ENCODE results near the gene SSBP4. TPM values are rescaled to one million over a fixed set of nuclear protein-coding genes. Genes with fewer than 3 reads are reported as not detected.

Gene SSBP4
- total and polyA plus RNA-seq, 2 of the 8 experiments (the other 6 are each of a cell fraction or from before 2014, with no cell fraction given): 26.4 to 33.7 TPM

- Histone ChIP-seq H3K79me2 (ENCODE audit: control insufficient read depth in 1 of 2, insufficient read depth in 2 of 2, low read length in 2 of 2) (no peaks in the 10 kb centered on the region), H3K14ac (ENCODE audit: insufficient read length) (no peak overlapping the region), H3K56ac (replicated peaks; ENCODE audit: insufficient read length, low read depth, low read length) (no peak overlapping the region), H3K18ac (ENCODE audit: extremely low read depth, low read length) (peak overlapping the region; percentile 19; the same call in 1 of the 2 replicates), H3K9me3 (ENCODE audit: insufficient read depth in 2 of 2, low read depth in 1 of 2, low read length in 1 of 2) (no peaks in the 10 kb centered on the region), H4K91ac (replicated peaks; ENCODE audit: insufficient read length, low read length) (peak overlapping the region; percentile 38), H4K5ac (ENCODE audit: insufficient read length, low read depth, low read length) (no peak overlapping the region), H2BK20ac (ENCODE audit: low read length) (no peak overlapping the region), H2AFZ (ENCODE audit: low read length) (no peak overlapping the region; the same call in 1 of the 2 replicates), H3K4me3 (ENCODE audit: extremely low read depth in 1 of 4, insufficient read depth in 2 of 4, low read depth in 3 of 4, low read length in 4 of 4) (peak overlapping the region in 3 of 4 experiments; percentile 17 to 46 (median 20); a peak in 5 of 8 replicates), H3K4me2 (ENCODE audit: insufficient read depth in 1 of 2, low read depth in 2 of 2, low read length in 2 of 2) (peak overlapping the region; percentile 4 to 71), H3K4ac (replicated peaks; ENCODE audit: insufficient read length, low read depth, low read length) (no peak overlapping the region), H3K27ac (ENCODE audit: low read depth, low read length) (no peak overlapping the region), H2BK15ac (ENCODE audit: low read length) (no peak overlapping the region), H2BK5ac (ENCODE audit: low read depth, low read length) (no peak overlapping the region), H3K23ac (ENCODE audit: insufficient read length) (no peak overlapping the region), H2BK12ac (ENCODE audit: low read depth, low read length) (peak overlapping the region; percentile 71; the same call in 1 of the 2 replicates), H4K8ac (ENCODE audit: extremely low read depth, insufficient read depth, low read length) (peak overlapping the region; percentile 80), H3K36me3 (ENCODE audit: control insufficient read depth in 2 of 4, insufficient read depth in 4 of 4, low read length in 3 of 4) (no peaks in the 10 kb centered on the region), H3K79me1 (ENCODE audit: low read depth, low read length) (no peaks in the 10 kb centered on the region), H3K4me1 (replicated peaks in 1 of 4; ENCODE audit: control insufficient read depth in 3 of 4, insufficient read depth in 4 of 4, low read length in 3 of 4) (peaks cover 3 to 4% (median 3%) of the 10 kb centered on the region in 4 experiments), H2BK120ac (replicated peaks; ENCODE audit: low read depth, low read length) (no peak overlapping the region), H4K20me1 (replicated peaks in 1 of 2; ENCODE audit: control insufficient read depth in 1 of 2, insufficient read depth in 2 of 2, low read length in 2 of 2) (no peaks in the 10 kb centered on the region), H2AK5ac (ENCODE audit: low read depth, low read length) (no peak overlapping the region), H3K9ac (replicated peaks in 1 of 4; ENCODE audit: extremely low read depth in 1 of 4, low read depth in 3 of 4, low read length in 3 of 4) (no peak overlapping the region), H3K23me2 (ENCODE audit: low read depth, low read length) (peaks cover 2% of the 10 kb centered on the region; the same call in 1 of the 2 replicates), H3K27me3 (replicated peaks in 1 of 4; ENCODE audit: control insufficient read depth in 3 of 4, extremely low read depth in 1 of 4, insufficient read depth in 3 of 4, low read length in 3 of 4) (peaks cover 0 to 23% (median 14%) of the 10 kb centered on the region in 4 experiments; a peak in 6 of 7 replicates)
- ChIA-PET CTCF (ENCODE audit: partially characterized antibody) (interaction anchor here (0.6 to 10.4 kb wide), 42 partner anchors 8 to 318 kb away, joined by 3 to 177 read pairs (median 5); partner anchors contain the start of genes LRRC25 and SSBP4), POLR2A (ENCODE audit: partially characterized antibody) (interaction anchor here (0.6 to 3.3 kb wide), 14 partner anchors 11 to 673 kb away, joined by 3 to 16 read pairs (median 3); partner anchors contain the start of gene JUND)
- 25% methylated on average over 86 of the region's 86 CpGs; no CpG with 5 or more reads in 1 of the 2 experiments for WGBS, 2 experiments (ENCODE audit: extremely low coverage in 1 of 2, insufficient coverage in 1 of 2, insufficient read length in 1 of 2, insufficient replicate concordance in 2 of 2, low coverage in 1 of 2, low lambda C conversion rate in 2 of 2, missing lambda C conversion rate in 1 of 2)
- DNase-seq (ENCODE audit: low read depth in 1 of 2, low spot score in 2 of 2) (peak in 1 of 2 experiments; percentile 98), FAIRE-seq (no peak)
- TF ChIP-seq USF2 (IDR thresholded peaks at IDR 0.05; ENCODE audit: low read length) (no peak), SIN3A (conservative IDR thresholded peaks at IDR 0.05 in 1 of 2, IDR thresholded peaks at IDR 0.05 in 1 of 2; ENCODE audit: low read depth in 1 of 2, low read length in 2 of 2) (0 out of 4 replicates have a peak, but pooled peaks of 1 of the 2 experiments have one; percentile 56), CTBP2 (IDR thresholded peaks at IDR 0.05; ENCODE audit: borderline replicate concordance, insufficient read depth, insufficient read length, low read length) (no peak), EP300 (IDR thresholded peaks at IDR 0.05; ENCODE audit: borderline replicate concordance in 1 of 2, low read depth in 2 of 2, low read length in 2 of 2) (no peak), MAFK (IDR thresholded peaks at IDR 0.05; ENCODE audit: low read depth, low read length) (no peak), KDM1A (IDR thresholded peaks at IDR 0.05; ENCODE audit: borderline replicate concordance, low read length) (peak; percentile 62; the same call in 1 of the 2 replicates), CBX8 (IDR thresholded peaks at IDR 0.05; ENCODE audit: borderline replicate concordance, low read depth, low read length) (no peak), TAF7 (optimal IDR thresholded peaks at IDR 0.05; ENCODE audit: borderline replicate concordance, low read depth, low read length) (peak; percentile 75)
Observed at GRCh38 chr19:18388100-18388959, 30.9 kb upstream of the SSBP4 start.

Data from H1 (cell line).